GM18505 (cell line): ENCODE measurements around the gene CACNA1D.
"Not testable (repeated sequence)": the region's sequence is repeated elsewhere in the genome, so short reads cannot be mapped to it uniquely, and the experiment has no call there.

Experiments used
- ATAC-seq: cut with Tn5 transposase; IDR thresholded peaks from one replicate; pipeline ENCODE4 v1.9.1; 2021; ENCODE audit not compliant: unreplicated experiment
- POLR2A ChIP-seq: IDR thresholded peaks from 4 replicates; pipeline ENCODE4 v1.6.1; 2011; ENCODE audit warnings: borderline replicate concordance; ENCODE audit not compliant: insufficient read depth, insufficient read length; ENCODE audit errors: extremely low read depth

The CACNA1D gene

DNA sequence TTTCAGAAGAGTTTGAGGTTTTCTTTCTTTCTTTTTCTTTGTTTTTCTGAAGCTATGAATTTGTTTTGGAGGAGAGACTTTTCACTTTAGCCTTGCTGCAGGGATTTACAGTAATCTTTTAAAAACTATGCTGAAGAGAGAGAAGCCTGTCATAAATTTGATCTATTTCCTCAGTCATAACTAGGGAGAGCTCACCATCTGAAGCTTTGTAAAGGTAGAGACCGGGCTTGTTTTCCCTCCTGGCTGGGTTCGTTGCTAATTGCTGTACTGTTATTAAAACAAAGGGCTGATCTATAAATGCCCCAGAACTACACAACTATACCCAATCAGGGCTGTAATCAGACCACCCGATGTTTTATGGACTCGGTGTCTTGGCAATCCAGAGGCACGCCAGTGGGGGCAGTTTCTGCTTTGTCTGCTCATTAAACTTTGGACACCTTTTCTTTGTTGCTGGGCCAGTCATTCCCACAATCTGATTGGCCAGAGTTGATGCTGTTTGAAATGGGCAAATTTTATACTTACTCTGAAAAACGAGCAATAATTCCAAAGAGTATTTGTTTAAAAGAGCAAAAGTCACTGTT is 164.3 kb downstream of the CACNA1D start:
- no peak for TF ChIP-seq POLR2A
- ATAC-seq: no peak

DNA sequence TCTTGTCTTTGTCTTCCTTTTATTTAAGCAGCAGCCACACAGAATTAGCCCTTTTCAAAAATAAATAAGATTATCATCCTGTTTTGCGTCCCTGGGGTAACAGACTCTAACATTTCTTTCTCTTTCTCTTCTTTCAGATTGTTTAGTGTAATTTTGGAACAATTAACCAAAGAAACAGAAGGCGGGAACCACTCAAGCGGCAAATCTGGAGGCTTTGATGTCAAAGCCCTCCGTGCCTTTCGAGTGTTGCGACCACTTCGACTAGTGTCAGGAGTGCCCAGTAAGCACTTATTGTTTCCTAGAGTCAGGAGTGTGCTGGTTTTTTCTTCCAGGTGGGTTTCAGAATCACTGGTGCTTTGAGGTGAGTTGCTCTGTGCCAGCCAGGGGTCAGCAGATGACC is 165.6 kb downstream of the CACNA1D start:
- no peak for TF ChIP-seq POLR2A
- ATAC-seq: no peak

- no peak for ATAC-seq
- no peak for TF ChIP-seq POLR2A
Observed at GRCh38 chr3:53661480-53661879, 167.1 kb downstream of the CACNA1D start.

DNA sequence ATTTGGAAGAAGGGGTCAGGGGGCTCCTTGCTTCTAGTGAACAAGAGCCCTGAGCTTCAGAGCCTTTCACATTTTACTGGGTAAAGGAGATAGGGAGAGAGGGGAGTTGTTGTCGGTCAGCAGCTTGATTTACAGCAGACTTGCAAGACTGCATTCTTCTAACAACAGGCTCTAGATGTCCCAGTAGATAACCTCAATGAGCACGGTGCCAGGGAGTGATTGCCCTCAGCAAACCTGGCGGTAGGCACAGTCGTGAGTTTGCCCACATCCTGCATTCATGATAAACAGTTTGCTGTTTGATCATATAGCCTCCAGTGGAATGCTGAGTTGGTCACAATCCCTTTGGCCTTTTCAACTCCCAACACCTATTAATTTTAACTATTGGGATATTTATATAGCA is 170.4 kb downstream of the CACNA1D start:
- not testable (repeated sequence) for ATAC-seq

DNA sequence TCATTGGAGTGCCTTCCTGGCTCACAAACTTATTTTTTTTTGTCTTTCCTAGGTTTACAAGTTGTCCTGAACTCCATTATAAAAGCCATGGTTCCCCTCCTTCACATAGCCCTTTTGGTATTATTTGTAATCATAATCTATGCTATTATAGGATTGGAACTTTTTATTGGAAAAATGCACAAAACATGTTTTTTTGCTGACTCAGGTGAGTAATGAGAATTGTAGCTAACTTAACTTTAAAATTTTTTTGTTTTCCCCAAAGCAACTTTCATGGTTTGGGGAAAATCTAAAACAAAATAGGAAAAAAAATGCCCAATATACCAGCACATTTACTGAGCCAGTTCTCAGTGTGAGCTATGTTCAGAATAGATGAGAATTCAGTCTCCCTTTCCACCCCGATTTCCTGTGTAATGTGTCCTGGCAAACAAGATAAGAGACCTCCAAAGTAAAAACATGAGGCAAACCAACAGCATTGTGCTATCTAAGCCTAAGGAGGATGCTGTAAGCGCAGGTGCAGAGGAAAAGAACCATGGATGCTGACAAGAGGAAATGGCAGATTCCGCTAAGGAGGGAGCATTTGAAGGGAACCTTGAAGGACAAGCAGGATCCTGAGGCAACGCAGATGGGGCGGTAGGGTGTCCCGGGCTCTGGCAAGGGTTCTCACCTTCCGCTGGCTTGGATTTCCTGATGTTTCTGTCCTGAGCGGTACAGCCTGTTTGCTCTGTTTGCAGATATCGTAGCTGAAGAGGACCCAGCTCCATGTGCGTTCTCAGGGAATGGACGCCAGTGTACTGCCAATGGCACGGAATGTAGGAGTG is 171.4 kb downstream of the CACNA1D start:
- ATAC-seq: no peak

GRCh38 chr3:53668872-53669271 is 174.5 kb downstream of the CACNA1D start:
- TF ChIP-seq POLR2A: no peak
- no peak for ATAC-seq

More for the DNA sequence above, 171.4 kb downstream of the CACNA1D start:
- TF ChIP-seq POLR2A: no peak

- TF ChIP-seq POLR2A: no peak
Observed at GRCh38 chr3:53670721-53671120, 176.3 kb downstream of the CACNA1D start.

GRCh38 chr3:53671192-53671960 is 177.0 kb downstream of the CACNA1D start:
- no peak for TF ChIP-seq POLR2A
- no peak for ATAC-seq

More at GRCh38 chr3:53670721-53671120, 176.3 kb downstream of the CACNA1D start:
- no peak for ATAC-seq

- TF ChIP-seq POLR2A: no peak
- ATAC-seq: no peak
Observed at GRCh38 chr3:53671961-53672299, 177.5 kb downstream of the CACNA1D start.

- ATAC-seq: no peak
- TF ChIP-seq POLR2A: no peak
Observed at GRCh38 chr3:53672981-53673380, 178.6 kb downstream of the CACNA1D start.

DNA sequence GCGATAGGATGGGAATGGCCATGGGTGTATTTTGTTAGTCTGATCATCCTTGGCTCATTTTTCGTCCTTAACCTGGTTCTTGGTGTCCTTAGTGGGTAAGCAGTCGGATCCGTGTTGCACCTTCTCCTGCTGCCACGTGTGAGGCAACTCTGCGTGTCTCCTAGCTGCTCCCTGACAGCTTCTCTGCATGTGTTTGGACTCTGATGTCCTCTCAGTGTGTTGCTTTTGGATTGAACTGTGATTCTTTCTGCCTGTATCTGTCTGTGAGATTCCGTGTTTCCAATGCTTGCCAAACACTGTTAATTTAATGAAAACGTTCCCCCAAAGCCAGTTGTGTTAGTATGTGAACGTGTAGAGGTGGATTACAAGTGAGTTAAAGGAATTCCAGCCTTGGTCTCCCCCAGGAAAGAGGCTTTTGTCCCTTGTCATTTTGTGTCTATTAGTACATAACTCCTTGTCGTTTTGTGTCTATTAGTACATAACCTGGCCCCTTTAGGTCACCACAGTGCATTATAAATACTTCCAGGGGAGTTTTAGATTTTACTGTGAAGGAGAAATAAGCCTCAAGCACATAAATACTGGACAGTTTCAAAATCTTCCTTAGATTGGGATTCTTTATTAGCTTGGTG is 179.4 kb downstream of the CACNA1D start:
- TF ChIP-seq POLR2A: no peak
- no peak for ATAC-seq

GRCh38 chr3:53674582-53674981 is 180.2 kb downstream of the CACNA1D start:
- no peak for ATAC-seq
- no peak for TF ChIP-seq POLR2A

DNA sequence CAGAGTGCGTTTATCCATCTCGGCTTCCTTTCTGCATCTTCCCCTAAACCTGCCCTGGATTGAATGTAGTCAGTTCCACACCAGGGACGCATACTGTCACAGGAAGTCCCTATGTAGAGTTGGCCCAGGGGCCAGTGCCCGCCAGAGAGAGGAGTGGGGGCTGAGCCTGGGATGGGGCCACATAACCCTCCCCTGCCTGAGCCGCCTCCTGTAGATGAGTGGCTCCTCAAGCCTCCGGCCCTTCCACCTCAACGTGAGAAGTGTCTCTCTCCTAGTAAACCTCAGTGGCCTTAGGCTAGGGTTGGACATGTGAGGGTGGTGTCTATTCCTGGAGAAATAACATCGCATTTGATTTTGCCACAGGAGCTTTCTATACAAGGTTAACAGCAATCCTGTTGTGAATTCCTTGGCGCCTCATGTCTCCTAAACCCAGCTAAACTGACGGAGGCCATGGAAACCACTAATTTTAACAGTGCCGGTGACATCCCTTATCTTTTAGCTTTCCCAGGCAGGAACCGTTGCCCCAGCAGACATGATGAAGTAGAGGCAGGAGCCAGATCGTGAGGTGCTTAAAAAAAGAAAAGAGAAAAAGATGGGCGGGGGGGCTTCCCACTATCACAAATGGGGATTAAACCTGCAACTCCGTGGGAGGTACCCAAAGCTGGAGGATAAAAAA is 180.7 kb downstream of the CACNA1D start:
- no peak for TF ChIP-seq POLR2A
- no peak for ATAC-seq

- TF ChIP-seq POLR2A: no peak
- no peak for ATAC-seq
Observed at GRCh38 chr3:53675942-53676341, 181.5 kb downstream of the CACNA1D start.

DNA sequence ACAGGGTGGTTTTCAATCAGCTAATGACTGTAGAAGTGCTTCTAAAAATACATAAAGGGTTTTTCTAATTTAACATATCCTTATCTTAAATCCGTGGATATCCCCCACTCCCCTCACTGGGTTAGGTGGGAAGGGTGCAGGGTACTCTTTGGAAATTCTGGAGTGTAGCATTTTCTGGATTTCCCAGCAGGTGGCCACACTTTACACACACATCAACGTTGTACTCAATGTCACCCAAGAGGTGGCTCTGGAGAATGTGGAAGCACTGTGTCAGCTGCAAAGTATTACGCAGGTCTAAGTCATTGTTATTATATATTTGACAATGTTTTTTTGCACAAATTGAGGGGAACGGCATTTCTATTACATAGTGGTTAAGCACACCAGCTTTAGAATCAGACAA is 183.0 kb downstream of the CACNA1D start:
- ATAC-seq: no peak
- no peak for TF ChIP-seq POLR2A
